HG02840 (cell line): Measurements from ENCODE around the gene CALML3.

Experiments
- ATAC-seq: cut with Tn5 transposase; IDR thresholded peaks from one replicate; pipeline ENCODE4 v1.9.1; 2021; ENCODE audit warnings: mild to moderate bottlenecking, moderate library complexity, moderate number of reproducible peaks; ENCODE audit not compliant: unreplicated experiment, low FRiP score

CALML3 gene

GRCh38 chr10:5504146-5505072, 20.4 kb upstream of the CALML3 start:
- no peak for ATAC-seq

- ATAC-seq: no peak
Measured at GRCh38 chr10:5506246-5506645, 18.5 kb upstream of the CALML3 start.

- ATAC-seq: no peak
Measured at GRCh38 chr10:5506751-5507648, 17.8 kb upstream of the CALML3 start.

- no peak for ATAC-seq
Measured at GRCh38 chr10:5507649-5508131, 17.1 kb upstream of the CALML3 start.

GRCh38 chr10:5508161-5508604, 16.6 kb upstream of the CALML3 start:
- ATAC-seq: no peak

- no peak for ATAC-seq
Measured at GRCh38 chr10:5508786-5509185, 16.0 kb upstream of the CALML3 start.

GRCh38 chr10:5509236-5509635, 15.5 kb upstream of the CALML3 start:
- ATAC-seq: no peak

- ATAC-seq: no peak
Measured at GRCh38 chr10:5509691-5510090, 15.1 kb upstream of the CALML3 start.

GRCh38 chr10:5510281-5511072, 14.3 kb upstream of the CALML3 start:
- ATAC-seq: no peak

GRCh38 chr10:5511231-5511884, 13.4 kb upstream of the CALML3 start:
- no peak for ATAC-seq

GRCh38 chr10:5511885-5512280, 12.9 kb upstream of the CALML3 start:
- no peak for ATAC-seq

GRCh38 chr10:5512331-5512730, 12.4 kb upstream of the CALML3 start:
- ATAC-seq: no peak

- ATAC-seq: no peak
Measured at GRCh38 chr10:5512881-5513612, 11.7 kb upstream of the CALML3 start.

GRCh38 chr10:5514226-5514850, 10.4 kb upstream of the CALML3 start:
- ATAC-seq: no peak

- ATAC-seq: no peak
Measured at GRCh38 chr10:5515948-5516761, 8.6 kb upstream of the CALML3 start.

GRCh38 chr10:5517546-5517945, 7.2 kb upstream of the CALML3 start:
- ATAC-seq: no peak

- ATAC-seq: no peak
Measured at GRCh38 chr10:5518143-5518542, 6.6 kb upstream of the CALML3 start.

GRCh38 chr10:5519054-5519453, 5.7 kb upstream of the CALML3 start:
- no peak for ATAC-seq
